Loucy (cell line): ENCODE measurements around the gene PPFIBP2.

Experiments
- CTCF ChIP-seq: fragments of 200-600 bp; sonication (generic); conservative IDR thresholded peaks from 2 replicates; pipeline ENCODE4 v1.5.1; 2014; ENCODE audit warnings: mild to moderate bottlenecking, antibody characterized with exemption, low read length
- EZH2phosphoT487 ChIP-seq: fragments of 200-600 bp; IDR thresholded peaks from 2 replicates; pipeline ENCODE4 v1.6.1; 2018; ENCODE audit warnings: antibody characterized with exemption, mild to moderate bottlenecking, moderate library complexity, borderline replicate concordance

GRCh38 chr11:7643314-7643713, 129.5 kb downstream of the PPFIBP2 start:
- no peak for TF ChIP-seq CTCF
- TF ChIP-seq EZH2phosphoT487, result no peak
